Prostate gland (tissue), 2 donors: Measurements from ENCODE around the gene TRAF3IP1.

Experiments
- CTCF ChIP-seq, 4 experiments: fragments of 200-600 bp in 2 of 4; fragments of 450-650 bp in 2 of 4; sonication (generic) in 2 of 4; IDR thresholded peaks; 1 replicate in 3 of 4; 2 replicates in 1 of 4; pipeline ENCODE4 v1.5.1; 2016 to 2019; ENCODE audit warnings: antibody characterized with exemption in 4 of 4, mild to moderate bottlenecking in 2 of 4, moderate library complexity in 2 of 4
- POLR2A ChIP-seq: fragments of 450-650 bp; IDR thresholded peaks from one replicate; pipeline ENCODE4 v1.6.1; 2016; ENCODE audit warnings: antibody characterized with exemption, mild to moderate bottlenecking

GRCh38 chr2:238321467-238321866 lies 1.1 kb downstream of the TRAF3IP1 start:
- TF ChIP-seq POLR2A, result no peak
- no peak for TF ChIP-seq CTCF (IDR thresholded peaks at IDR 0.05)
